SK-N-SH (cell line): ENCODE results near the gene MLIP. TPM values are rescaled to one million over a fixed set of nuclear protein-coding genes. Genes with fewer than 3 reads are reported as not detected.

Experiments
- CTCF ChIA-PET: fragments of 300-600, 350-600 bp; formaldehyde crosslinking; extraction: SDS; loops from one replicate; lab custom pipeline; 2021; lab: Yijun Ruan, JAX
- POLR2A ChIA-PET: fragments of 350-600 bp; sonication (Branson Sonifier 250); formaldehyde crosslinking; extraction: SDS; loops from one replicate; lab custom pipeline; 2020; ENCODE audit warnings: antibody characterized with exemption, inconsistent platforms; lab: Yijun Ruan, JAX
- DNase-seq: peaks from one replicate; pipeline ENCODE4 v3.0.0; 2012
- H2AFZ ChIP-seq: fragments of 200-600 bp; sonication (generic); 2 replicates; pipeline ENCODE4 v1.8.1; 2016; ENCODE audit warnings: antibody characterized with exemption, mild to moderate bottlenecking, low read depth
- H3F3A ChIP-seq: fragments of 200-600 bp; sonication (generic); replicated peaks from 2 replicates; pipeline ENCODE3; 2016; ENCODE audit warnings: antibody characterized with exemption, mild to moderate bottlenecking; ENCODE audit not compliant: insufficient read depth
- H3K27ac ChIP-seq, 2 experiments: fragments of 200-500 bp in 1 of 2; fragments of 200-600 bp in 1 of 2; sonication (Bioruptor generic) in 1 of 2; sonication (generic), shearing (Covaris generic) in 1 of 2; 2 replicates each; pipeline versions ENCODE4 v1.5.1 to v1.6.1; 2014 to 2016; ENCODE audit warnings: low read depth in 2 of 2, inconsistent platforms in 1 of 2, low read length in 1 of 2, mild to moderate bottlenecking in 1 of 2, mixed read lengths in 1 of 2
- H3K27me3 ChIP-seq: fragments of 200-600 bp; sonication (generic), shearing (Covaris generic); 2 replicates; pipeline ENCODE4 v1.6.1; 2016; ENCODE audit warnings: mixed run types; ENCODE audit not compliant: insufficient read depth
- H3K36me3 ChIP-seq, 2 experiments: fragments of 200-500 bp in 1 of 2; fragments of 200-600 bp in 1 of 2; sonication (Bioruptor generic) in 1 of 2; sonication (generic) in 1 of 2; replicated peaks in 1 of 2; 2 replicates each; pipeline versions ENCODE3 to v1.5.1; 2014 to 2016; ENCODE audit warnings: low read length in 1 of 2, mild to moderate bottlenecking in 1 of 2; ENCODE audit not compliant: insufficient read depth in 2 of 2, control insufficient read depth in 1 of 2
- H3K4me1 ChIP-seq, 2 experiments: fragments of 200-500 bp in 1 of 2; fragments of 200-600 bp in 1 of 2; sonication (Bioruptor generic) in 1 of 2; sonication (generic), shearing (Covaris generic) in 1 of 2; 2 replicates each; pipeline versions ENCODE4 v1.5.1 to v1.6.1; 2014 to 2016; ENCODE audit warnings: low read depth in 1 of 2, low read length in 1 of 2, mixed run types in 1 of 2; ENCODE audit not compliant: insufficient read depth in 2 of 2, control insufficient read depth in 1 of 2
- H3K4me2 ChIP-seq: fragments of 200-600 bp; sonication (generic), shearing (Covaris generic); 2 replicates; pipeline ENCODE4 v1.6.1; 2017; ENCODE audit warnings: mixed run types
- H3K4me3 ChIP-seq, 2 experiments: fragments of 200-500 bp in 1 of 2; fragments of 200-600 bp in 1 of 2; sonication (Bioruptor generic) in 1 of 2; sonication (generic), shearing (Covaris generic) in 1 of 2; 2 replicates each; pipeline versions ENCODE4 v1.5.1 to v1.8.1; 2014 to 2016; ENCODE audit warnings: low read depth in 2 of 2, inconsistent platforms in 1 of 2, low read length in 1 of 2, mild to moderate bottlenecking in 1 of 2, mixed read lengths in 1 of 2, moderate library complexity in 1 of 2
- H3K79me2 ChIP-seq: fragments of 200-600 bp; sonication (generic); 2 replicates; pipeline ENCODE4 v1.8.1; 2017; ENCODE audit warnings: mild to moderate bottlenecking; ENCODE audit not compliant: insufficient read depth
- H3K9ac ChIP-seq: fragments of 200-600 bp; sonication (generic); 2 replicates; pipeline ENCODE4 v1.6.1; 2017; ENCODE audit warnings: mixed run types
- H3K9me2 ChIP-seq: fragments of 200-600 bp; sonication (generic); 2 replicates; pipeline ENCODE4 v1.6.1; 2017; ENCODE audit warnings: mixed run types
- H3K9me3 ChIP-seq: fragments of 200-600 bp; sonication (generic); 2 replicates; pipeline ENCODE4 v1.6.1; 2017; ENCODE audit warnings: mixed run types, mild to moderate bottlenecking, moderate library complexity
- H4K20me1 ChIP-seq: fragments of 200-600 bp; sonication (generic); 2 replicates; pipeline ENCODE4 v1.6.1; 2017; ENCODE audit warnings: mild to moderate bottlenecking, mixed run types; ENCODE audit not compliant: insufficient read depth
- CHD2 ChIP-seq: fragments of 150-350 bp; IDR thresholded peaks from 2 replicates; pipeline ENCODE4 v1.6.1; 2018; ENCODE audit warnings: low read length; ENCODE audit not compliant: partially characterized antibody
- ELF1 ChIP-seq: IDR thresholded peaks from 2 replicates; pipeline ENCODE4 v1.4.0; 2012
- EZH2phosphoT487 ChIP-seq: fragments of 200-600 bp; sonication (generic); IDR thresholded peaks from 2 replicates; pipeline ENCODE4 v1.6.1; 2017; ENCODE audit warnings: low read depth, mixed run types, mild to moderate bottlenecking, antibody characterized with exemption, moderate library complexity, borderline replicate concordance
- FOXM1 ChIP-seq: IDR thresholded peaks from 2 replicates; pipeline ENCODE4 v1.4.0; 2012; ENCODE audit warnings: low read depth, mild to moderate bottlenecking
- GATA2 ChIP-seq: sonication (generic); formaldehyde crosslinking; IDR thresholded peaks from 2 replicates; pipeline ENCODE4 v1.5.0; 2020; ENCODE audit warnings: mild to moderate bottlenecking, missing genetic modification reagents
- NRF1 ChIP-seq: IDR thresholded peaks from 2 replicates; pipeline ENCODE4 v1.6.1; 2012; ENCODE audit warnings: low read depth, mild to moderate bottlenecking, low read length
- SMC3 ChIP-seq: IDR thresholded peaks from 2 replicates; pipeline ENCODE4 v1.6.1; 2012; ENCODE audit warnings: low read depth, low read length, improper control_type of control experiment
- WGBS: methylation state at CpG from one replicate; pipeline ENCODE4 v1.1.6; 2017; ENCODE audit warnings: low lambda C conversion rate; 5-methylcytosine and 5-hydroxymethylcytosine counted together
- polyA plus RNA-seq, 3 experiments: library from polyadenylated mRNA; depleted of rRNA; stranded (reverse); fragments of >200 nt; gene quantifications; 2 replicates each; pipeline ENCODE4 v1.2.3, GENCODE V29; 2012
- TF ChIP-seq, protein P1 (sequence below): IDR thresholded peaks from 2 replicates; pipeline ENCODE4; 2012
- TF ChIP-seq, protein P2 (sequence below): IDR thresholded peaks from 2 replicates; pipeline ENCODE4 v1.4.0; 2012; ENCODE audit warnings: low read depth, borderline replicate concordance
- TF ChIP-seq, protein P3 (sequence below): IDR thresholded peaks from 2 replicates; pipeline ENCODE4 v1.6.1; 2012; ENCODE audit warnings: mild to moderate bottlenecking, low read depth, low read length, moderate library complexity

MLIP gene
- polyA plus RNA-seq, 1 of the 3 experiments (the other 2 are of a cell fraction): not detected

DNA sequence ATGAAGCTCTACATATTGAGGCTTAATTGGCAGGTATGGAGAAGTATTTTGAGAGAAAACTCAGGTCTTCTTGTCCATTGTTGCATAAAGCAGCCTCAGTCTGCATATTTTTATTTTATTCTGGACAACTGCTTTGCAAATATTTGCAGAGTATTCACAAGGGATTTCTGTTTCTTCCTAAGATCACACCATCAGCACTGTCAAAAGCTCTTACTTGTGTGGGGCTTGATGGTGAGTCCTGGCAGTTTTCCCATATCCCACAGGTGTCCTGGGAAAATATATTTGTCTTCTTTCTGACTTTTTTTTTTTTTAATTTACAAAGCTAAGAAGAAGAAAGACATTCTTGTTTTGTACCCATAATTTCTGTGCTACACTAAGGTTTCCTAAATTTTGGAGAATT is 16.9 kb upstream of the MLIP start:
- Histone ChIP-seq H4K20me1 (no peaks in the 10 kb centered on the region), H3K4me2 (no peak overlapping the region), H3K36me3 (no peaks in the 10 kb centered on the region), H3K4me3 (no peak overlapping the region), H3K9ac (no peak overlapping the region), H2AFZ (no peak overlapping the region), H3K79me2 (no peaks in the 10 kb centered on the region), H3K9me2 (no peaks in the 10 kb centered on the region), H3F3A (no peaks in the 10 kb centered on the region), H3K27me3 (no peaks in the 10 kb centered on the region; the same call in 1 of the 2 replicates), H3K27ac (no peak overlapping the region; a peak in 1 of 4 replicates), H3K9me3 (no peaks in the 10 kb centered on the region), H3K4me1 (no peaks in the 10 kb centered on the region; a peak in 1 of 4 replicates)
- ChIA-PET CTCF (no interaction called here), POLR2A (no interaction called here)
- TF ChIP-seq, protein P1, sequence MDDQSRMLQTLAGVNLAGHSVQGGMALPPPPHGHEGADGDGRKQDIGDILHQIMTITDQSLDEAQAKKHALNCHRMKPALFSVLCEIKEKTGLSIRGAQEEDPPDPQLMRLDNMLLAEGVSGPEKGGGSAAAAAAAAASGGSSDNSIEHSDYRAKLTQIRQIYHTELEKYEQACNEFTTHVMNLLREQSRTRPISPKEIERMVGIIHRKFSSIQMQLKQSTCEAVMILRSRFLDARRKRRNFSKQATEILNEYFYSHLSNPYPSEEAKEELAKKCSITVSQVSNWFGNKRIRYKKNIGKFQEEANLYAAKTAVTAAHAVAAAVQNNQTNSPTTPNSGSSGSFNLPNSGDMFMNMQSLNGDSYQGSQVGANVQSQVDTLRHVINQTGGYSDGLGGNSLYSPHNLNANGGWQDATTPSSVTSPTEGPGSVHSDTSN: no peak
- TF ChIP-seq EZH2phosphoT487: no peak
- TF ChIP-seq NRF1: no peak
- TF ChIP-seq CHD2: no peak
- no peak for DNase-seq

DNA sequence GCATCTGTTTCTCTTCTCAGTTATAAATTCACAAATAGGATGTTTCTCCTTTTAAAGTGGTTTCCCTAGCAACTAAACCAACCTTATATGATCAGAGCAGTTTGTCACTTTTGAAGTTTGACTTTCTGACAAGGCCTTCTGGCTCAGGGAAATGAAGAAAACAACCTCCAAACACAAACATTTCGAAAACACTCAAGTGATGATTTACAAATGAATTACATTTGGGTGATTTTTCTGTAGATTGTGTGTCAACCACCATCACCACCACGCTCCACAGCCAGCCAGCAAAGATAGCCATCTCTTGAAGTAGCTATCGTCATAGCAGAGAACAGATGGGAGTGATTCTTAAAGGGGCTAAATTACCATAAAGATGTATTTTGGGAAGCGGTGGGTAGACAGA is 16.5 kb upstream of the MLIP start:
- H3K9ac ChIP-seq: no peak overlapping the region
- no peak for TF ChIP-seq FOXM1
- TF ChIP-seq, protein P1: no peak
- no peak for TF ChIP-seq SMC3
- no peak for TF ChIP-seq GATA2 (CRISPR knock-in tag)
- TF ChIP-seq, protein P2, sequence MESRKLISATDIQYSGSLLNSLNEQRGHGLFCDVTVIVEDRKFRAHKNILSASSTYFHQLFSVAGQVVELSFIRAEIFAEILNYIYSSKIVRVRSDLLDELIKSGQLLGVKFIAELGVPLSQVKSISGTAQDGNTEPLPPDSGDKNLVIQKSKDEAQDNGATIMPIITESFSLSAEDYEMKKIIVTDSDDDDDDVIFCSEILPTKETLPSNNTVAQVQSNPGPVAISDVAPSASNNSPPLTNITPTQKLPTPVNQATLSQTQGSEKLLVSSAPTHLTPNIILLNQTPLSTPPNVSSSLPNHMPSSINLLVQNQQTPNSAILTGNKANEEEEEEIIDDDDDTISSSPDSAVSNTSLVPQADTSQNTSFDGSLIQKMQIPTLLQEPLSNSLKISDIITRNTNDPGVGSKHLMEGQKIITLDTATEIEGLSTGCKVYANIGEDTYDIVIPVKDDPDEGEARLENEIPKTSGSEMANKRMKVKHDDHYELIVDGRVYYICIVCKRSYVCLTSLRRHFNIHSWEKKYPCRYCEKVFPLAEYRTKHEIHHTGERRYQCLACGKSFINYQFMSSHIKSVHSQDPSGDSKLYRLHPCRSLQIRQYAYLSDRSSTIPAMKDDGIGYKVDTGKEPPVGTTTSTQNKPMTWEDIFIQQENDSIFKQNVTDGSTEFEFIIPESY: no peak
- TF ChIP-seq, protein P3, sequence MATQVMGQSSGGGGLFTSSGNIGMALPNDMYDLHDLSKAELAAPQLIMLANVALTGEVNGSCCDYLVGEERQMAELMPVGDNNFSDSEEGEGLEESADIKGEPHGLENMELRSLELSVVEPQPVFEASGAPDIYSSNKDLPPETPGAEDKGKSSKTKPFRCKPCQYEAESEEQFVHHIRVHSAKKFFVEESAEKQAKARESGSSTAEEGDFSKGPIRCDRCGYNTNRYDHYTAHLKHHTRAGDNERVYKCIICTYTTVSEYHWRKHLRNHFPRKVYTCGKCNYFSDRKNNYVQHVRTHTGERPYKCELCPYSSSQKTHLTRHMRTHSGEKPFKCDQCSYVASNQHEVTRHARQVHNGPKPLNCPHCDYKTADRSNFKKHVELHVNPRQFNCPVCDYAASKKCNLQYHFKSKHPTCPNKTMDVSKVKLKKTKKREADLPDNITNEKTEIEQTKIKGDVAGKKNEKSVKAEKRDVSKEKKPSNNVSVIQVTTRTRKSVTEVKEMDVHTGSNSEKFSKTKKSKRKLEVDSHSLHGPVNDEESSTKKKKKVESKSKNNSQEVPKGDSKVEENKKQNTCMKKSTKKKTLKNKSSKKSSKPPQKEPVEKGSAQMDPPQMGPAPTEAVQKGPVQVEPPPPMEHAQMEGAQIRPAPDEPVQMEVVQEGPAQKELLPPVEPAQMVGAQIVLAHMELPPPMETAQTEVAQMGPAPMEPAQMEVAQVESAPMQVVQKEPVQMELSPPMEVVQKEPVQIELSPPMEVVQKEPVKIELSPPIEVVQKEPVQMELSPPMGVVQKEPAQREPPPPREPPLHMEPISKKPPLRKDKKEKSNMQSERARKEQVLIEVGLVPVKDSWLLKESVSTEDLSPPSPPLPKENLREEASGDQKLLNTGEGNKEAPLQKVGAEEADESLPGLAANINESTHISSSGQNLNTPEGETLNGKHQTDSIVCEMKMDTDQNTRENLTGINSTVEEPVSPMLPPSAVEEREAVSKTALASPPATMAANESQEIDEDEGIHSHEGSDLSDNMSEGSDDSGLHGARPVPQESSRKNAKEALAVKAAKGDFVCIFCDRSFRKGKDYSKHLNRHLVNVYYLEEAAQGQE: no peak
- TF ChIP-seq ELF1: no peak
- no peak for DNase-seq
- 4% methylated on average over 4 of the region's 4 CpGs for WGBS
- no peaks in the 10 kb centered on the region for H3K9me3 ChIP-seq
- H3K27me3 ChIP-seq: no peaks in the 10 kb centered on the region; the same call in 1 of the 2 replicates
- no peaks in the 10 kb centered on the region for H3K36me3 ChIP-seq
- H3K27ac ChIP-seq: peak overlapping the region in 1 of 2 experiments; percentile 34; a peak in 1 of 4 replicates
- no peaks in the 10 kb centered on the region for H3K79me2 ChIP-seq
- no peaks in the 10 kb centered on the region; a peak in 1 of 4 replicates for H3K4me1 ChIP-seq
- H4K20me1 ChIP-seq: no peaks in the 10 kb centered on the region
- no peak overlapping the region for H3K4me2 ChIP-seq
- CTCF ChIA-PET: no interaction called here
- no peak overlapping the region for H2AFZ ChIP-seq
- no peaks in the 10 kb centered on the region for H3K9me2 ChIP-seq
- no peaks in the 10 kb centered on the region for H3F3A ChIP-seq
- POLR2A ChIA-PET: no interaction called here
- no peak overlapping the region for H3K4me3 ChIP-seq
